GM12801 (cell line): ENCODE results near the gene PARM1.

ENCODE experiments used
- CTCF ChIP-seq: IDR thresholded peaks from one replicate; pipeline ENCODE4 v1.5.1; 2011; ENCODE audit warnings: control low read depth; ENCODE audit not compliant: insufficient read length; ENCODE audit errors: extremely low read depth

Gene PARM1

GRCh38 chr4:74968456-74969164 is 35.7 kb downstream of the PARM1 start:
- no peak for TF ChIP-seq CTCF

- no peak for TF ChIP-seq CTCF
Measured at GRCh38 chr4:74969507-74970474, 36.9 kb downstream of the PARM1 start.

GRCh38 chr4:74970577-74970976 is 37.7 kb downstream of the PARM1 start:
- no peak for TF ChIP-seq CTCF

- TF ChIP-seq CTCF: no peak
Measured at GRCh38 chr4:74971862-74972261, 38.9 kb downstream of the PARM1 start.

- TF ChIP-seq CTCF: no peak
Measured at GRCh38 chr4:74975082-74975481, 42.2 kb downstream of the PARM1 start.

GRCh38 chr4:74975848-74976824 is 43.2 kb downstream of the PARM1 start:
- no peak for TF ChIP-seq CTCF
